NCI-H1092 (cell line): ENCODE results near the gene SHC4.

Source experiments
- DNase-seq: peaks from one replicate; lab custom pipeline; 2025; lab: John Stamatoyannopoulos, UW

Gene SHC4

GRCh38 chr15:48968066-48968465, 4.3 kb upstream of the SHC4 start:
- no peak for DNase-seq

GRCh38 chr15:48967336-48967735, 3.6 kb upstream of the SHC4 start:
- DNase-seq: no peak

- DNase-seq: no peak
Measured at GRCh38 chr15:48966595-48967301, 3.0 kb upstream of the SHC4 start.

GRCh38 chr15:48965972-48966371, 2.3 kb upstream of the SHC4 start:
- DNase-seq: no peak

- no peak for DNase-seq
Measured at GRCh38 chr15:48964898-48965297, 1.2 kb upstream of the SHC4 start.

GRCh38 chr15:48962662-48963523, 826 bp downstream of the SHC4 start:
- DNase-seq: no peak

GRCh38 chr15:48955967-48956366, 7.8 kb downstream of the SHC4 start:
- DNase-seq: no peak

GRCh38 chr15:48955370-48955769, 8.3 kb downstream of the SHC4 start:
- no peak for DNase-seq

- no peak for DNase-seq
Measured at GRCh38 chr15:48954538-48954937, 9.2 kb downstream of the SHC4 start.

- DNase-seq: no peak
Measured at GRCh38 chr15:48946840-48947187, 16.9 kb downstream of the SHC4 start.

GRCh38 chr15:48946074-48946839, 17.5 kb downstream of the SHC4 start:
- no peak for DNase-seq

GRCh38 chr15:48945386-48945785, 18.3 kb downstream of the SHC4 start:
- DNase-seq: no peak

- DNase-seq: no peak
Measured at GRCh38 chr15:48941904-48942303, 21.8 kb downstream of the SHC4 start.

GRCh38 chr15:48940508-48940907, 23.2 kb downstream of the SHC4 start:
- DNase-seq: no peak

- no peak for DNase-seq
Measured at GRCh38 chr15:48939648-48940047, 24.1 kb downstream of the SHC4 start.

- DNase-seq: no peak
Measured at GRCh38 chr15:48937886-48938285, 25.8 kb downstream of the SHC4 start.

GRCh38 chr15:48936666-48937065, 27.1 kb downstream of the SHC4 start:
- DNase-seq: no peak

GRCh38 chr15:48935236-48935635, 28.5 kb downstream of the SHC4 start:
- DNase-seq: no peak

- DNase-seq: no peak
Measured at GRCh38 chr15:48930735-48931134, 33.0 kb downstream of the SHC4 start.

- no peak for DNase-seq
Measured at GRCh38 chr15:48929661-48930060, 34.1 kb downstream of the SHC4 start.

- no peak for DNase-seq
Measured at GRCh38 chr15:48928877-48929538, 34.7 kb downstream of the SHC4 start.

- DNase-seq: no peak
Measured at GRCh38 chr15:48925714-48926223, 38.0 kb downstream of the SHC4 start.
